HUES48 (cell line): ENCODE data around the gene PRR30.

Experiments used
- H3K27ac ChIP-seq: one replicate; pipeline ENCODE4 v1.7.0; 2013; ENCODE audit warnings: low read depth, low read length, inconsistent platforms
- H3K27me3 ChIP-seq: 2 replicates; pipeline ENCODE4 v1.6.1; 2013; ENCODE audit warnings: mild to moderate bottlenecking, low read length; ENCODE audit not compliant: control insufficient read depth, insufficient read depth
- H3K36me3 ChIP-seq: 2 replicates; pipeline ENCODE4 v1.6.1; 2013; ENCODE audit warnings: low read length; ENCODE audit not compliant: control insufficient read depth, insufficient read depth
- H3K4me1 ChIP-seq: 2 replicates; pipeline ENCODE4 v1.6.1; 2013; ENCODE audit warnings: mild to moderate bottlenecking, low read length; ENCODE audit not compliant: control insufficient read depth, insufficient read depth
- H3K4me3 ChIP-seq: 2 replicates; pipeline ENCODE4 v1.5.1; 2013; ENCODE audit warnings: mild to moderate bottlenecking, low read depth, low read length
- H3K9ac ChIP-seq: 2 replicates; pipeline ENCODE4 v1.6.1; 2013; ENCODE audit warnings: mild to moderate bottlenecking, low read depth, low read length, moderate library complexity
- H3K9me3 ChIP-seq: 2 replicates; pipeline ENCODE4 v1.6.1; 2013; ENCODE audit warnings: low read length; ENCODE audit not compliant: control insufficient read depth, insufficient read depth

Gene PRR30

GRCh38 chr2:27152796-27153464 is 13.7 kb upstream of the PRR30 start:
- no peak overlapping the region for H3K4me3 ChIP-seq
- H3K9me3 ChIP-seq: no peaks in the 10 kb centered on the region
- no peaks in the 10 kb centered on the region for H3K27me3 ChIP-seq
- no peak overlapping the region for H3K27ac ChIP-seq
- no peak overlapping the region for H3K9ac ChIP-seq
- no peaks in the 10 kb centered on the region for H3K4me1 ChIP-seq
- no peaks in the 10 kb centered on the region for H3K36me3 ChIP-seq

- H3K36me3 ChIP-seq: no peaks in the 10 kb centered on the region
- H3K27ac ChIP-seq: no peak overlapping the region
- H3K9me3 ChIP-seq: no peaks in the 10 kb centered on the region
- H3K9ac ChIP-seq: no peak overlapping the region
- H3K4me3 ChIP-seq: no peak overlapping the region
- H3K27me3 ChIP-seq: no peaks in the 10 kb centered on the region
- H3K4me1 ChIP-seq: no peaks in the 10 kb centered on the region
Observed at GRCh38 chr2:27152102-27152795, 13.0 kb upstream of the PRR30 start.

- H3K4me1 ChIP-seq: no peaks in the 10 kb centered on the region
- H3K36me3 ChIP-seq: no peaks in the 10 kb centered on the region
- no peak overlapping the region for H3K27ac ChIP-seq
- no peak overlapping the region for H3K9ac ChIP-seq
- H3K9me3 ChIP-seq: no peaks in the 10 kb centered on the region
- no peak overlapping the region for H3K4me3 ChIP-seq
- no peaks in the 10 kb centered on the region for H3K27me3 ChIP-seq
Observed at GRCh38 chr2:27150639-27151230, 11.5 kb upstream of the PRR30 start.

GRCh38 chr2:27149570-27150405 is 10.6 kb upstream of the PRR30 start:
- H3K9me3 ChIP-seq: no peaks in the 10 kb centered on the region

GRCh38 chr2:27148801-27149439 is 9.7 kb upstream of the PRR30 start, which contains the start of gene TCF23:
TSS of gene TCF23 (plus strand) at chr2:27149004. CDS start at chr2:27149134, 130 bp downstream.
- Histone ChIP-seq H3K4me3 (no peak within 1 kb of the TSS), H3K27me3 (no peaks in the 10 kb centered on the region), H3K4me1 (no peaks in the 10 kb centered on the region), H3K9ac (no peak within 1 kb of the TSS), H3K9me3 (no peaks in the 10 kb centered on the region), H3K36me3 (no peaks in the 10 kb centered on the region), H3K27ac (no peak within 1 kb of the TSS)

More at GRCh38 chr2:27149570-27150405, 10.6 kb upstream of the PRR30 start:
- no peaks in the 10 kb centered on the region for H3K4me1 ChIP-seq
- no peak overlapping the region for H3K4me3 ChIP-seq
- H3K27ac ChIP-seq: no peak overlapping the region
- H3K36me3 ChIP-seq: no peaks in the 10 kb centered on the region
- H3K9ac ChIP-seq: no peak overlapping the region
- H3K27me3 ChIP-seq: no peaks in the 10 kb centered on the region

- Histone ChIP-seq H3K9ac (no peak overlapping the region), H3K27ac (no peak overlapping the region), H3K4me1 (no peaks in the 10 kb centered on the region), H3K9me3 (no peaks in the 10 kb centered on the region), H3K4me3 (no peak overlapping the region), H3K36me3 (no peaks in the 10 kb centered on the region), H3K27me3 (no peaks in the 10 kb centered on the region)
Observed at GRCh38 chr2:27147935-27148334, 8.7 kb upstream of the PRR30 start.

- H3K27ac ChIP-seq: no peak overlapping the region
- H3K36me3 ChIP-seq: no peaks in the 10 kb centered on the region
- H3K4me1 ChIP-seq: no peaks in the 10 kb centered on the region
- H3K9me3 ChIP-seq: no peaks in the 10 kb centered on the region
- no peak overlapping the region for H3K9ac ChIP-seq
- H3K4me3 ChIP-seq: no peak overlapping the region
- H3K27me3 ChIP-seq: no peaks in the 10 kb centered on the region
Observed at GRCh38 chr2:27145682-27146081, 6.5 kb upstream of the PRR30 start.

GRCh38 chr2:27143285-27143684 is 4.1 kb upstream of the PRR30 start:
- no peaks in the 10 kb centered on the region for H3K4me1 ChIP-seq
- H3K27me3 ChIP-seq: no peaks in the 10 kb centered on the region
- H3K9ac ChIP-seq: no peak overlapping the region
- H3K27ac ChIP-seq: no peak overlapping the region
- H3K36me3 ChIP-seq: no peaks in the 10 kb centered on the region
- H3K4me3 ChIP-seq: no peak overlapping the region
- H3K9me3 ChIP-seq: no peaks in the 10 kb centered on the region

GRCh38 chr2:27138111-27138510 is 1.1 kb downstream of the PRR30 start:
- no peak overlapping the region for H3K4me3 ChIP-seq
- H3K36me3 ChIP-seq: peaks cover under 1% of the 10 kb centered on the region; the same call in 1 of the 2 replicates
- H3K27ac ChIP-seq: no peak overlapping the region
- peaks cover 5% of the 10 kb centered on the region; the same call in 1 of the 2 replicates for H3K4me1 ChIP-seq
- no peaks in the 10 kb centered on the region for H3K27me3 ChIP-seq
- no peak overlapping the region for H3K9ac ChIP-seq
- H3K9me3 ChIP-seq: no peaks in the 10 kb centered on the region

GRCh38 chr2:27137322-27137935 is 1.8 kb downstream of the PRR30 start:
- Histone ChIP-seq H3K9ac (no peak overlapping the region), H3K36me3 (peaks cover 7% of the 10 kb centered on the region), H3K27me3 (no peaks in the 10 kb centered on the region), H3K4me1 (peaks cover 5% of the 10 kb centered on the region; the same call in 1 of the 2 replicates), H3K27ac (no peak overlapping the region), H3K4me3 (no peak overlapping the region), H3K9me3 (no peaks in the 10 kb centered on the region)
